ENCODE measurements around the gene ABR. TPM values are rescaled to one million over a fixed set of nuclear protein-coding genes. Genes with fewer than 3 reads are reported as not detected.

Gene ABR
- 279 TPM for total RNA-seq

GRCh38 chr17:1179818-1180742 lies at the start of gene ABR:
Gene ABR (minus strand): TSS chr17:1179981. CDS start chr17:1179727, 254 bp downstream.
- no peak for DNase-seq (ENCODE audit: low spot score)

DNA sequence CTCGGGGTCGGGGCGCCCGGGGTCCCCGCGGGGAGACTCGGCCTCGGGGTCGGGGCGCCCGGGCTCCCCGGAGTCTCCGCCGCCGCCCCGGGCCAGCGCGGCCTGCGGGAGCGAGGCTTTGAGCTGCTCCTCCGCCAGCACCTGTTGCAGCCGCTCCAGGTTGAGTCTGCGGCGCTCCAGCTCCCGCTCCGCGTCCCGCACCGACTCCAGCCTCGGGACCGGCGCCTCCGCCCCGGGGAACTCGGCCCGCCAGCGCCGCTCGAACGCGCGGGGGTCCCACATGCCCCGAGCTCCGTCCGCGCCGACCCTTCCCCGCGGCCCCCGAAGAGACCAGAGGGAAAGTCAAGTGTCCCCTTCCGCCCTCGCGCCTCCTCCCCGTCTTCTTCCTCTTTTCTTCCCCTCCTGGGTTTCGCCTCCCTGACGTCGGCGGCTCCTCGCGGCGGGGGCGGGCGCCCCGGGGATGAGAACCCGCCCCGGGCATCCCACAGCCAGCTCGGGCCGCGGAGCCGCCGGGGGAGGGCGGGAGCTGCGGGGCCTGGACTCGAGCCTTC lies 49.6 kb upstream of the ABR start:
- DNase-seq (ENCODE audit: low spot score): peak; percentile 66

DNA sequence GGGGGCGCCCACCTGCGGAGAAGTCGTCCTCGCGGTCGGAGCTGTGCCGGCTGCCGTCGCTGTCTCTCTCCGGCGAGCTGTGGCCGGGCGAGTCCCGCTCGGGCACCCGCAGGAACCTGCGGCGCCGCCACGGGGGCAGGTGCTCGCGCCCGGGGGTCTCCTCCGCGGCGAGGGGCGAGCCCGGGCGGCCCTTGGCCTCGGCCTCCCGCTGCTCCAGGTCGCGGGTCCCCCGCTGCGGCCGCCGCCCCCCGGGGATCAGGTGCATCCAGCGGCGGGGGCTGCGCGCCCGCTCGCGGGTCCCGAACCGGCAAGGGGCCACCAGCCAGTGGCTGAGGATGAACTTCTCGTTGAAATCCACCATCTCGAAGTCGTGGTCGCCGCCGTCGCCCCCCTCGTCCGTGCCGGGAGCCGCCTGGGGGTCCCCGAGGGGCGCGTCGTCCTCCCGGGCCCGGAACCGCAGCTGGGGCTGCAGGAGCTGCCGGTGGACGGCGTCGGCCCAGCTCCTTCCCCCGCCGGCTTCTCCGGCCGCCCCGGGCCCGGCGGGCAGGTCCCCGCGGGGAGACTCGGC lies 49.1 kb upstream of the ABR start:
- no peak for DNase-seq (ENCODE audit: low spot score)

DNA sequence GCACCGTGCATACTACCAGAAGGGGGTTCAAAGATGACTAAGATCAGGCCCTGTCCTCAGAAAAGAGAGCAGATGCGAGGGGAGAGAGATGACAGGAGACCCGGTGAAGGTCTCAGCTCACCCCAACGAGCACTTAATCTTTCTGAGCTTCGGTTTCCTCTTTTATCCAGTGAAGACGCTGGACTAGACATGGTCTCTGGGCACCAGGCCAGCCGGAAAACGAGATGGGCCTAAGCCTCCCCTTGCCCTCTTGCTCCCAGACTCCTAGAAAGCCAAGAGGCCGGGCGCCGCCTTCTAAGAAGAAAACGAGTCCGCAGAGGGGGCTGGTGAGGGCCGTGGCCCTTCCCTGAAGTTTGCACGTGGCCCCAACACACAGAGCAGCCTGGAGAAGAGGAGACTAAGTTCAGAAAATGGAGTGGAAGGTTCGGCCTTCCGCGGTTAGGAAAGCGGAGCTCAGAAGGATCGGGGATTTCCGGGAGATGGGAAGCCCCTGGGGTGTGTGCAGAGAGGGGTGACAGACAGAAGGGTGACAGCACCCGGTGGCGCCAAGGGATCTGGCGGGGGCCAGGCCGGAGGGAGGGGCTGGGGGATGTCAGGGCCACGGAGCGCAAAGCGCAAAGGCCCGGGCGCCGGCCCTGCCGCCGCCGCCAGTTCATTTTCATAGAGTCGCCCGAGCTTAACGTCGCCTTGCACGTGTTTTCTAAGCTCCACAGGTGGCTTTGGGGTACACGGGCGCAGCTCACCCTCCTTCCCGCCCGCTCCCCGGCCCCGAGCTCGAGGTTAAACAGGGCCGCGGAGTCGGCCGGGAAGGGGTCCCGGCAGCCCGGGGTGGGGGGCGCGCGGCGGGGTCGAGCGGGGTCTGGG lies 48.4 kb upstream of the ABR start:
- DNase-seq (ENCODE audit: low spot score): no peak

DNA sequence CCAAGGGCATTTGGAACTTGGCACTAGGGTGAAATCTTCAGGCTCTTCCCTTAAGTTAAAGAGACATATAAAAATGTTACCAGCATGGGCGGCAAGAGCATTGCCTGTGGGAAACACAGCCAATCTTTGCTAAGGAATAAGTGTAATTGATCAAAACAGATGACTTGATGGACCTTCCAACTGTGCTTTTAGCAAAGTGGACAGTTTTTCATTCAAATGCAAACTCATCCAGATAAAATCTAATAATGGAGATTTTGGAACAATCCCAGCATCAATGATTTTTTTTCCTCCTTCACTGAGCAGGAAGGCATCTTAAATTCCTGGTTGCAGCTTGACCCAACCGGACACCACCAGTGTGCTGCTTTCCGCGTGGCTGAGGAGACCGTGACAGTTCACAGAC lies 47.6 kb upstream of the ABR start:
- no peak for DNase-seq (ENCODE audit: low spot score)

DNA sequence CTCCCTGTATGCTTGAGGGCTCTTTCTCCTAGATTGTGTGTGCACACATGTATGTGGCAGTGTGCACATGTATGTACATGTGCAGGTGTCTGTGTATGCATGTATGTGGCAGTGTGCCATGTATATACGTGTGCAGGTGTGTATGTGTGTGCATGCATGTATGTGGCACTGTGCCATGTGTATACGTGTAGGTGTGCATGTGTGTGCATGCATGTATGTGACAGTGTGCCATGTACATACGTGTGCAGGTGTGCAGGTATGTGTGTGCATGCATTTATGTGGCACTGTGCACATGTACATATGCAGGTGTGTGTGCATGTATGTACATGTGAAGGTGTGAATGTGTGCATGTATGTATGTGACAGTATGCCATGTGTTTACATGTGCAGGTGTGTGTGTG lies 46.5 kb upstream of the ABR start:
- DNase-seq (ENCODE audit: low spot score): no peak

DNA sequence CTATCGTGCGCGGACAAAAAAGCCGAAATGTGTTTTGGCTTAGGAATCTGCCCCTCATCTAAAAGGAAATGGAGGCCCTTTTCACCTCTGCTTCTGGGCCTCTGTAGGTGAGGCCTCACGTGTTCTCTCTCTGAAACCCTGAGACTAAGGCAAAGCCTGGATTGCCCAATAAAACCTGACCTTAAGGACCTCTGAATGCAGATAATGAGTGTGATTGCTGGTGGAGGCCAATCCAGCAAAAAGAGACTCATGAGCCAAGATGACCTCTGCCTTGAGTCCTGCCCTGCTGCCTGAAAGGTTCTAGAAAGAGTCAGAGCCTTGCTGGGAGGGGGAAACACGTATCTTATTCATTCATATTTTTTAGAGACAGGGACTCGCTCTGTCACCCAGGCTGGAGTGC lies 44.5 kb upstream of the ABR start:
- no peak for DNase-seq (ENCODE audit: low spot score)

DNA sequence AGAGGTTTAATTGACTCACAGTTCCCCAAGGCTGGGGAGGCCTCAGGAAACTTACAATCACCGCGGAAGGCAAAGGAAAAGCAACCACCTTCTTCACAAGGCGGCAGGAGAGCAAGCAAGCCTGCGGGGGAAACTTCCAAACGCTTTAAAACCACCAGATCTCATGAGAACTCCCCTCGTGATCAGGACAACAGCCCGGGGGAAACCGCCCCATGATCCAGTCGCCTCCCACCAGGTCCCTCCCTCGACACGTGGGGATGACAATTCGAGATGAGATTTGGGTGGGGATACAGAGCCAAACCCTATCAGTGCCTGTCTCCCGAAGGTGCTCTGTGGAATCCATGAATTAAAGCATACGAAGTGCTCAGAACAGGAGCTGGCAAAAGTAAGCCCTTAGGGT lies 43.9 kb upstream of the ABR start:
- DNase-seq (ENCODE audit: low spot score): no peak

DNA sequence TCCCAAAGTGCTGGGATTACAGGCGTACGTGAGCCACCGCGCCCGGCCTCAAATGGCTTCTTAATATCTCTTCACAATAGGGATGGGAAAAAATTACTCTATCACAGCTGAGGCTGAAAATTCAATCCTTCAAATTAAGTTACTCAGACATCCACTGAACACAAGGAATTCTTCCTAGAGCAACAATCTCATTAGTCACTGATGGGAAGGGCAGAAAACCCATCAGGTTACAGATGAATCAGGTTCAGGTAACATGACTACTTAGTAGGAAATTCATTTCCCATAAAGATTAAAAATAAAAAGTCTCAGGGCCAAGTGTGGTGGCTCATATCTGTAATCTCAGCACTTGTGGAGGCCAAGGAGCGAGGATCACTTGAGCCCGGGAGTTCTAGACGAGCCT lies 42.5 kb upstream of the ABR start:
- DNase-seq (ENCODE audit: low spot score): no peak

DNA sequence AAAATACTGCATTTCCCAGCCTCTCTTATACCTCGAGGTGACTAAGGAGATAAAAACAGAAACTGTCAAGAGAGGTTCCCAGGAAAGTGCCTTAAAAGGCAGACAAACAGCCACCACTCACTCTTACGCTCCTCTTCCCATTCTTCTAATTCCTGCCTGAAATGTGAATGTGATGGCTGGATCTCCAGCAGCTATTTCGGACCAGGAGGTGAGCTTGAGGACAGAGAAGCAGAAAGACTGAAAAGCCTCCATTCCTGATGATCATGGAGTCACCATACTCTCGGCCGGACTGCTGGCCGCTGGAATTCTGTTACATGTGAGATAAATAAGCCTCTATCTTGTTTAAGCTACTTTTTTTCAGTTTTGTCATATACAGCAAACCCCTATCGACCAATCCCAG lies 41.4 kb upstream of the ABR start:
- no peak for DNase-seq (ENCODE audit: low spot score)

- DNase-seq (ENCODE audit: low spot score): no peak
Measured at GRCh38 chr17:1220346-1220745, 40.6 kb upstream of the ABR start.

DNA sequence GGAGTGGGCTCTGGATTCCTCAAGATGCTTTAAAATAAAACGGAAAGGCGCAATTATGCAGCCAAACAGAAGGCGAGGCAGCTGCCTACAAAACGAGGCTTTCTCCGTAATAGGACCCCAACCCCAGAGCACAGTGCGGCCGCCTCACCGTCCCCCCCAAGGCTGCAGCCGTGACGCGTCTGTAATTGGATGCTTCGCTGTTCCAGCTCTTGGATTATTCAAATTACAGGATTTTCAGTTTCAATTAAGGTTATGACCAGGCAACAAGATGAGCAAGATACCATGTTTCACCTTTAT lies 37.3 kb upstream of the ABR start:
- no peak for DNase-seq (ENCODE audit: low spot score)

GRCh38 chr17:1216217-1217088 lies 36.7 kb upstream of the ABR start:
- DNase-seq (ENCODE audit: low spot score): no peak

- DNase-seq (ENCODE audit: low spot score): no peak
Measured at GRCh38 chr17:1212946-1213345, 33.2 kb upstream of the ABR start.

DNA sequence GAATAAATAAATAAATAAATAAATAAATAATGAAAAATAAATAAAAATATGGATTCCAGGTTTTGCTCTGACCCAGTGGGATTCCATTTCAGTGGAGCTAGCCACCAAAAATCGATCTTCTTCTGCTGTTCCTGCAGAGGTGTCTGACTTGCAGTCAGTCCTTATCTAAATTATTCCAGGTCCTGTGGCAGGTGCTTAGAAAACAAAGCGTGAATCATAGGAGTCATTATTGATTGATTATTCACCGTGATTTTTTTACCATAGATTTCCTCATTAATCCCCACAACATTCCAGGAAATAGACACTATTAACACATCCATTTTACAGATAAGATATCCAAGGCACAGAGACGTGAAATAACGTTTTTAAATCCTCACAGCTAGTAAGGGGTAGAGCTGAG lies 31.5 kb upstream of the ABR start:
- no peak for DNase-seq (ENCODE audit: low spot score)

DNA sequence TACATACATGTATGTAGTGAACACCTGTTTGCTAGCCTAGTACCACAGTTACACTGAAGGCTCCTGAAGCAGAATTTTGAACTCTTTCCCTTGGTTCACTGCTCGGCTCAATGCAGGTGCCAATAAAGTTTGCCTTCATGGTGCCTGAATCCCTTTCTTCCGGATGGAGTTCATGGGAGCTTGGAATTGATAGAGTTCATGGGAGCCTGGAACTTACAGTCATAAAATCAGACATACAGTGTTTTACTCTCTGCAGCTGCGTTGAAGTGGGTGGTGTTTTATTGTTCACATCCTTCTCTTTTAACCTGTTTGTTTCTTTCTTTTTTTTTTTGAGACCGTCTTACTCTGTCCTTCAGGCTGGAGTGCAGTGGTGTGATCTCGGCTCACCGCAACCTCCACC lies 29.2 kb upstream of the ABR start:
- no peak for DNase-seq (ENCODE audit: low spot score)

DNA sequence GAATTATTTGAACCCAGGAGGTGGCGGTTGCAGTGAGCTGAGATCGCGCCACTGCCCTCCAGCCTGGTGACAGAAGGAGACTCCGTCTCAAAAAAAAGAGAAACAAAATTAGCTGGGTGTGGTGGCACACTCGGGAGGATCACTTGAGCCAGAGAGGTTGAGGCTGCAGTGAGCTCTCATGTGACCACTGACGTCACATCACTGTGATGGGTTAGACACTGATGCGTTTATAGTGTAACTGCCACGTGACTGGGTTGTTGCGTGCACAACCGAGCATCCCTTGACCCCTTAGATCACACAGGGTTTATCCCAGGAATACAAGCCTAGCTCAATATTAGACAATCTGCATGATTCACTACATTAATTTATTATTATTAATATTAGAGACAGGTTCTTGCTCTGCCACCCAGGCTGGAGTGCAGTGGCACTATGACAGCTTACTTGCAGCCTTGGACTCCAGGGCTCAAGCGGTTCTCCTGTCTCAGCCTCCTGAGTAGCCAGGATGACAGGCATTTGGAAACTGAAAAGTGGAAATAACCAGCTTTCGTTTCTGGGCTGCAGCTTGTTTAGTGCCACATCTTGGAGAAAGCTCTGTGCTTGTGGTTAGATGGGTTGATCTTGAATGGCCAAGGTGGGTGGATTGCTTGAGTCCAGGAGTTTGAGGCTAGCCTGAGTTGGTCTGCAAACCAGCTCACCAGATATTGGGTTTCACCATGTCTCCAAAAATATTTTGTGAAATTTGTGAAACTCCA lies 26.4 kb upstream of the ABR start:
- DNase-seq (ENCODE audit: low spot score): no peak

- DNase-seq (ENCODE audit: low spot score): no peak
Measured at GRCh38 chr17:1203967-1204291, 24.1 kb upstream of the ABR start.

DNA sequence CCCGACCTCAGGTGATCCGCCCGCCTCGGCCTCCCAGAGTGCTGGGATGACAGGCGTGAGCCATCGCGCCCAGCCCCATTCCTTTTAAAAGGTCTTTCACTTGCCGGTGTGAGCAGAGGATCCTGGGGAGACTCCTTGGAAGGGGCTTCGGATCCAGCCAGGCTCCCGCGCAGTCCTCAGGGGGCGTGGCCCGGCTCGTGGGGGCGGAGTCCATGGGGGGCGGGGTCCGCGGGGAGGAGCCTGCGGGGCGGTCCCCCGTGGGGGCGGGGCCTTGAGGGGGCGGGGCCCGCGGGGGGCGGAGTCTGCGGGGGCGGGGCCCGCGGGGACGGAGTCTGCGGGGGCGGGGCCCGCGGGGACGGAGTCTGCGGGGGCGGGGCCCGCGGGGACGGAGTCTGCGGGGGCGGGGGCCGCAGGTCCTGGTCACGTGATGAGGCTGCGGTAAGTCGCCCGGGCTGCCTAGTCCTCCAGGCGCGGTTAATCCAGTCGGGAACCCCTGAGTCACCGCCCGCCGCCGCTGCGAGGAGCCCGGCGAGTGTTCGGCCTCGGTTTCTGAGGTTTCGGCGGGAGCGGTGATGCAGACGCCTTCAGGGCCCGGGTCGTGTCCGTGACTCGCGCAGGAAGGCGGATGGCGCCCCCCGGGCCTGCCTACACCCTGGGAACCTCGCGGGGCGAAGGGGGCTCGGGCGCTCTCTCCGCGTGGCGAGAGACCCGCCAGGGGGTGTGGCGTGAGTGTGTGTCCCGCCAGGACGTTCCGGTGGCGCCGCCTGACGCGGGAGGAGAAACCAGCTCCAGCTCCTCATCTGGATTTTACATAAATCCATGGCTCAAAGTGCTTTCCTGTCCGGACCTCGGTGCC lies 23.6 kb upstream of the ABR start:
- DNase-seq (ENCODE audit: low spot score): peak; percentile 49

GRCh38 chr17:1202291-1202690 lies 22.5 kb upstream of the ABR start:
- no peak for DNase-seq (ENCODE audit: low spot score)

All from mucosa of gallbladder (tissue), 1 donor.